Adipocyte (in vitro differentiated cells): ENCODE data around the gene PTBP3.
A peak's percentile ranks its signal among the peaks of the same experiment; 100 is the strongest.

Experiments
- DNase-seq: peaks from one replicate; pipeline ENCODE4 v3.0.0-alpha.2; 2015; ENCODE audit warnings: low read depth
- H3K27me3 ChIP-seq: replicated peaks from 2 replicates; pipeline ENCODE4 v1.7.0; 2013; ENCODE audit warnings: mild to moderate bottlenecking, low read length, moderate library complexity; ENCODE audit not compliant: control insufficient read depth, insufficient read depth
- H3K36me3 ChIP-seq: 2 replicates; pipeline ENCODE4 v1.7.0; 2013; ENCODE audit warnings: low read length, mild to moderate bottlenecking, moderate library complexity; ENCODE audit not compliant: control insufficient read depth, insufficient read depth, severe bottlenecking
- H3K4me1 ChIP-seq: 2 replicates; pipeline ENCODE4 v1.7.0; 2013; ENCODE audit warnings: mild to moderate bottlenecking, low read length, moderate library complexity; ENCODE audit not compliant: control insufficient read depth, insufficient read depth
- H3K4me3 ChIP-seq: 2 replicates; pipeline ENCODE4 v1.7.0; 2013; ENCODE audit warnings: mild to moderate bottlenecking, low read length, moderate library complexity
- H3K9ac ChIP-seq: 2 replicates; pipeline ENCODE4 v1.7.0; 2013; ENCODE audit warnings: mild to moderate bottlenecking, low read length, moderate library complexity
- H3K9me3 ChIP-seq: 2 replicates; pipeline ENCODE4 v1.7.0; 2013; ENCODE audit warnings: mild to moderate bottlenecking, low read length, moderate library complexity; ENCODE audit not compliant: control insufficient read depth

The PTBP3 gene

GRCh38 chr9:112332674-112332976 is 794 bp downstream of the PTBP3 start:
- H3K27me3 ChIP-seq, result no peaks in the 10 kb centered on the region
- no peak for DNase-seq
- H3K4me3 ChIP-seq, result peak overlapping the region; percentile 96
- no peaks in the 10 kb centered on the region for H3K36me3 ChIP-seq
- no peaks in the 10 kb centered on the region for H3K9me3 ChIP-seq
- H3K4me1 ChIP-seq, result peaks cover 31% of the 10 kb centered on the region
- peak overlapping the region; percentile 98 for H3K9ac ChIP-seq

GRCh38 chr9:112332214-112332613 is 1.2 kb downstream of the PTBP3 start:
- DNase-seq, result peak; percentile 45
- Histone ChIP-seq H3K9ac (peak overlapping the region; percentile 98), H3K4me3 (peak overlapping the region; percentile 96), H3K36me3 (no peaks in the 10 kb centered on the region), H3K4me1 (peaks cover 35% of the 10 kb centered on the region), H3K27me3 (no peaks in the 10 kb centered on the region), H3K9me3 (no peaks in the 10 kb centered on the region)

- Histone ChIP-seq H3K4me1 (peaks cover 35% of the 10 kb centered on the region), H3K27me3 (no peaks in the 10 kb centered on the region), H3K9ac (peak overlapping the region; percentile 98), H3K4me3 (peak overlapping the region; percentile 96), H3K9me3 (no peaks in the 10 kb centered on the region), H3K36me3 (no peaks in the 10 kb centered on the region)
- peak; percentile 22 for DNase-seq
Observed at GRCh38 chr9:112331674-112331952, 1.8 kb downstream of the PTBP3 start.

GRCh38 chr9:112328545-112328944 is 4.9 kb downstream of the PTBP3 start:
- no peak overlapping the region for H3K4me3 ChIP-seq
- H3K9me3 ChIP-seq, result no peaks in the 10 kb centered on the region
- peaks cover 30% of the 10 kb centered on the region for H3K4me1 ChIP-seq
- H3K9ac ChIP-seq, result no peak overlapping the region
- no peaks in the 10 kb centered on the region for H3K27me3 ChIP-seq
- H3K36me3 ChIP-seq, result no peaks in the 10 kb centered on the region
- no peak for DNase-seq

- Histone ChIP-seq H3K4me3 (peak overlapping the region; percentile 43), H3K4me1 (peaks cover 30% of the 10 kb centered on the region), H3K9ac (no peak overlapping the region), H3K27me3 (no peaks in the 10 kb centered on the region), H3K36me3 (no peaks in the 10 kb centered on the region), H3K9me3 (no peaks in the 10 kb centered on the region)
- no peak for DNase-seq
Observed at GRCh38 chr9:112327718-112328450, 5.5 kb downstream of the PTBP3 start.

- H3K4me3 ChIP-seq, result no peak overlapping the region
- H3K36me3 ChIP-seq, result no peaks in the 10 kb centered on the region
- DNase-seq, result no peak
- peaks cover 23% of the 10 kb centered on the region for H3K4me1 ChIP-seq
- H3K27me3 ChIP-seq, result no peaks in the 10 kb centered on the region
- no peak overlapping the region for H3K9ac ChIP-seq
- no peaks in the 10 kb centered on the region for H3K9me3 ChIP-seq
Observed at GRCh38 chr9:112326194-112326593, 7.2 kb downstream of the PTBP3 start.

- H3K9me3 ChIP-seq, result no peaks in the 10 kb centered on the region
- no peaks in the 10 kb centered on the region for H3K27me3 ChIP-seq
- no peak for DNase-seq
- no peak overlapping the region for H3K4me3 ChIP-seq
- H3K9ac ChIP-seq, result no peak overlapping the region
- peaks cover 18% of the 10 kb centered on the region for H3K4me1 ChIP-seq
- no peaks in the 10 kb centered on the region for H3K36me3 ChIP-seq
Observed at GRCh38 chr9:112325600-112325999, 7.8 kb downstream of the PTBP3 start.

- no peaks in the 10 kb centered on the region for H3K9me3 ChIP-seq
- H3K4me3 ChIP-seq, result no peak overlapping the region
- no peak for DNase-seq
- no peaks in the 10 kb centered on the region for H3K36me3 ChIP-seq
- peaks cover 13% of the 10 kb centered on the region for H3K4me1 ChIP-seq
- H3K9ac ChIP-seq, result no peak overlapping the region
- no peaks in the 10 kb centered on the region for H3K27me3 ChIP-seq
Observed at GRCh38 chr9:112325127-112325526, 8.3 kb downstream of the PTBP3 start.

- Histone ChIP-seq H3K4me1 (peaks cover 11% of the 10 kb centered on the region), H3K36me3 (no peaks in the 10 kb centered on the region), H3K27me3 (no peaks in the 10 kb centered on the region), H3K9ac (no peak overlapping the region), H3K9me3 (no peaks in the 10 kb centered on the region), H3K4me3 (no peak overlapping the region)
- no peak for DNase-seq
Observed at GRCh38 chr9:112323378-112323854, 10.0 kb downstream of the PTBP3 start.

- no peaks in the 10 kb centered on the region for H3K9me3 ChIP-seq
- no peaks in the 10 kb centered on the region for H3K27me3 ChIP-seq
- H3K4me3 ChIP-seq, result no peak overlapping the region
Observed at GRCh38 chr9:112322701-112323377, 10.6 kb downstream of the PTBP3 start.

GRCh38 chr9:112316258-112316943 is 17.0 kb downstream of the PTBP3 start:
- Histone ChIP-seq H3K4me1 (no peaks in the 10 kb centered on the region), H3K27me3 (no peaks in the 10 kb centered on the region), H3K36me3 (no peaks in the 10 kb centered on the region), H3K4me3 (no peak overlapping the region), H3K9ac (no peak overlapping the region), H3K9me3 (no peaks in the 10 kb centered on the region)
- no peak for DNase-seq

More at GRCh38 chr9:112322701-112323377, 10.6 kb downstream of the PTBP3 start:
- Histone ChIP-seq H3K36me3 (no peaks in the 10 kb centered on the region), H3K4me1 (peaks cover 6% of the 10 kb centered on the region), H3K9ac (no peak overlapping the region)
- no peak for DNase-seq
